ENCODE results near the gene ARHGAP6. TPM values are rescaled to one million over a fixed set of nuclear protein-coding genes. Genes with fewer than 3 reads are reported as not detected.

Gene ARHGAP6
- total RNA-seq, 6 donors from 2014 or later, result 14.4 to 40.9 (median 18.0) TPM

- no peak for ATAC-seq (ENCODE audit: low FRiP score in 2 of 2)
- Histone ChIP-seq H3K4me3 (no peak overlapping the region), H3K27ac (no peak overlapping the region)
Measured at GRCh38 chrX:11678158-11678557, 12.4 kb upstream of the ARHGAP6 start.

GRCh38 chrX:11672213-11672612, 6.5 kb upstream of the ARHGAP6 start:
- no peaks in the 10 kb centered on the region for H3K4me1 ChIP-seq
- no peak overlapping the region for H3K27ac ChIP-seq
- ATAC-seq (ENCODE audit: low FRiP score in 2 of 2) (no peak), DNase-seq (no peak)
- TF ChIP-seq, protein P1, sequence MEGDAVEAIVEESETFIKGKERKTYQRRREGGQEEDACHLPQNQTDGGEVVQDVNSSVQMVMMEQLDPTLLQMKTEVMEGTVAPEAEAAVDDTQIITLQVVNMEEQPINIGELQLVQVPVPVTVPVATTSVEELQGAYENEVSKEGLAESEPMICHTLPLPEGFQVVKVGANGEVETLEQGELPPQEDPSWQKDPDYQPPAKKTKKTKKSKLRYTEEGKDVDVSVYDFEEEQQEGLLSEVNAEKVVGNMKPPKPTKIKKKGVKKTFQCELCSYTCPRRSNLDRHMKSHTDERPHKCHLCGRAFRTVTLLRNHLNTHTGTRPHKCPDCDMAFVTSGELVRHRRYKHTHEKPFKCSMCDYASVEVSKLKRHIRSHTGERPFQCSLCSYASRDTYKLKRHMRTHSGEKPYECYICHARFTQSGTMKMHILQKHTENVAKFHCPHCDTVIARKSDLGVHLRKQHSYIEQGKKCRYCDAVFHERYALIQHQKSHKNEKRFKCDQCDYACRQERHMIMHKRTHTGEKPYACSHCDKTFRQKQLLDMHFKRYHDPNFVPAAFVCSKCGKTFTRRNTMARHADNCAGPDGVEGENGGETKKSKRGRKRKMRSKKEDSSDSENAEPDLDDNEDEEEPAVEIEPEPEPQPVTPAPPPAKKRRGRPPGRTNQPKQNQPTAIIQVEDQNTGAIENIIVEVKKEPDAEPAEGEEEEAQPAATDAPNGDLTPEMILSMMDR (IDR thresholded peaks at IDR 0.05), result no peak
- TF ChIP-seq EP300 (IDR thresholded peaks at IDR 0.05), result no peak
- H3K4me3 ChIP-seq, result no peak overlapping the region
- no peaks in the 10 kb centered on the region for H3K27me3 ChIP-seq
- WGBS, 2 donors, result 67% methylated on average over 4 of the region's 4 CpGs
- H3K36me3 ChIP-seq, result no peaks in the 10 kb centered on the region
- H3K9me3 ChIP-seq, result no peaks in the 10 kb centered on the region

More at GRCh38 chrX:11678158-11678557, 12.4 kb upstream of the ARHGAP6 start:
- no peaks in the 10 kb centered on the region for H3K36me3 ChIP-seq
- H3K9me3 ChIP-seq, result no peaks in the 10 kb centered on the region
- DNase-seq, result no peak
- H3K27me3 ChIP-seq, result no peaks in the 10 kb centered on the region
- 31 to 40% methylated on average over 5 of the region's 5 CpGs for WGBS, 2 donors
- TF ChIP-seq POLR2AphosphoS5 (IDR thresholded peaks at IDR 0.05) (no peak), POLR2A (IDR thresholded peaks at IDR 0.05) (no peak), EP300 (IDR thresholded peaks at IDR 0.05) (no peak)
- TF ChIP-seq, protein P1 (IDR thresholded peaks at IDR 0.05), result no peak
- no peaks in the 10 kb centered on the region for H3K4me1 ChIP-seq

DNA sequence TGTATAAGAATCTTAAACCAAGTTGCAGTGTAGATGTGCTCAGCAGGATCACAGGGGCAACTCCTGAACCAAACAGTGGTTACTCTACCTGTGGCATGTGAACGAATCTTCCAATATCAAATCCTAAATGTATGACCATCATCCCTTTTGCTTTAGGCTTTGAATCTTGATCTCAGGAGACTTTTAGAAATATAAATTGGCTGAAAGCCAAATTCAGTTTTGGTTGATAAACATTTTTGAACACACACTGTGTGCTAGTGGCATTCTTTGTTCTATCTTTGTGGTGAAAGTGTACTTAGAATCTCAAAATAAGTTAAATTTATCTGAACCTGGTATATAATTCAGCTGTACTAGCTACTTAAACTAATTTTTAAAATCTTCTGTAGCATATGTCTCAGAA, 4.6 kb upstream of the ARHGAP6 start:
- Histone ChIP-seq H3K27me3 (peaks cover 0 to 5% (median 0%) of the 10 kb centered on the region in 4 donors), H3K4me3 (no peak overlapping the region), H3K36me3 (no peaks in the 10 kb centered on the region), H3K4me1 (peaks cover 0 to 9% (median 0%) of the 10 kb centered on the region in 4 donors), H3K27ac (no peak overlapping the region), H3K9me3 (peaks cover 0 to 3% (median 0%) of the 10 kb centered on the region in 4 donors)
- ATAC-seq (ENCODE audit: low FRiP score in 2 of 2) (no peak), DNase-seq (no peak)
- 81 to 91% methylated on average over 1 of the region's 1 CpG for WGBS, 2 donors
- TF ChIP-seq EP300 (IDR thresholded peaks at IDR 0.05), result no peak
- TF ChIP-seq POLR2AphosphoS5 (IDR thresholded peaks at IDR 0.05), result no peak
- no peak for TF ChIP-seq POLR2A (IDR thresholded peaks at IDR 0.05)
- TF ChIP-seq, protein P1 (IDR thresholded peaks at IDR 0.05), result no peak

DNA sequence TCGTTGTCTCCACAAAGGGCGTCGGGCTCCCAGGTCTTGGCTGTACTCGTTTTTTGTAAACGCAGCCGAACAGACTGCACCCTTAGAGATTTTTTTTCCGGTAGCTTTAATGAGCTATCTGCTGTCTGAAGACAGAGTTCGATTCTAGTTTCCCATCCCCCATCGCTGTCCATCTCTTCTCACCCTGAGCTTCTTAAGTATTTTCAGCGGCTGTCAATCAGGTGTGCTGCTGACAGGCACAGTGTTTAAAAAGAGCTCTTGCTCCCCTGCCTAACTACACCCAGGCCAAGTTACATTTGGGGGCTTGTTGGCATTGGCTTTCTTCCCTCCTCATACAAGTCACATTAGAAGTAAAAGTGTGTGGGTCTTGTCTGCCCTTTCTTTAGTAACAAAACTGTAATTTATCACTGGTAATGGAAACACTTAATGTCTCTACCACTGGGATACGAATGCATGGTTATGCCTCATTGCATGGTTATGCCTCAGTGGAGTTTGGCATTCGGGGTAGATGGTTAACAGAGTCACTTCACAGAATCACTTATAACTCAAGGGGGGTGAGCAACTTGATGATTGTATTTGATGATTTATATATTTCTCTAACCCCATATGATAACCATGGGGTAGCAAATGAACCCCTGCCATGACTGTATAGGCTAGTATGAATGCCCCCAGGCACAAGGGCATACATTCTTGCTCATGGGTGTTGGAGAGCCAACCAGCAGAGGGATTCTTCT, 1.4 kb upstream of the ARHGAP6 start:
- WGBS, 2 donors, result 29 to 39% methylated on average over 10 to 12 of the region's 12 CpGs
- Histone ChIP-seq H3K4me3 (peak overlapping the region in 1 of 4 donors; percentile 46), H3K27me3 (peaks cover 0 to 14% (median 0%) of the 10 kb centered on the region in 4 donors), H3K9me3 (peaks cover 0 to 8% (median 0%) of the 10 kb centered on the region in 4 donors), H3K36me3 (no peaks in the 10 kb centered on the region), H3K4me1 (peaks cover 0 to 20% (median 0%) of the 10 kb centered on the region in 4 donors), H3K27ac (no peak overlapping the region)
- TF ChIP-seq, protein P1 (IDR thresholded peaks at IDR 0.05), result no peak
- TF ChIP-seq EP300 (IDR thresholded peaks at IDR 0.05) (no peak), POLR2AphosphoS5 (IDR thresholded peaks at IDR 0.05) (no peak), POLR2A (IDR thresholded peaks at IDR 0.05) (no peak)
- no peak for ATAC-seq (ENCODE audit: low FRiP score in 2 of 2)
- no peak for DNase-seq

Data from upper lobe of left lung (tissue), 6 donors.